Peyer's patch (tissue), 4 donors: ENCODE data around the gene SYNGAP1.

Experiments used
- POLR2A ChIP-seq, 2 donors: fragments of 450-650 bp; IDR thresholded peaks; one replicate each; pipeline ENCODE4 v1.5.1; 2017; ENCODE audit warnings: antibody characterized with exemption in 2 of 2, mild to moderate bottlenecking in 2 of 2, moderate library complexity in 2 of 2
- TF ChIP-seq, protein P1 (sequence below), 6 experiments: fragments of 450-650 bp in 4 of 6; fragments of 200-600 bp in 2 of 6; sonication (generic) in 1 of 6; IDR thresholded peaks; one replicate each; pipeline ENCODE4 v1.5.1; 2017 to 2019; ENCODE audit warnings: antibody characterized with exemption in 6 of 6, mild to moderate bottlenecking in 3 of 6, moderate library complexity in 1 of 6

DNA sequence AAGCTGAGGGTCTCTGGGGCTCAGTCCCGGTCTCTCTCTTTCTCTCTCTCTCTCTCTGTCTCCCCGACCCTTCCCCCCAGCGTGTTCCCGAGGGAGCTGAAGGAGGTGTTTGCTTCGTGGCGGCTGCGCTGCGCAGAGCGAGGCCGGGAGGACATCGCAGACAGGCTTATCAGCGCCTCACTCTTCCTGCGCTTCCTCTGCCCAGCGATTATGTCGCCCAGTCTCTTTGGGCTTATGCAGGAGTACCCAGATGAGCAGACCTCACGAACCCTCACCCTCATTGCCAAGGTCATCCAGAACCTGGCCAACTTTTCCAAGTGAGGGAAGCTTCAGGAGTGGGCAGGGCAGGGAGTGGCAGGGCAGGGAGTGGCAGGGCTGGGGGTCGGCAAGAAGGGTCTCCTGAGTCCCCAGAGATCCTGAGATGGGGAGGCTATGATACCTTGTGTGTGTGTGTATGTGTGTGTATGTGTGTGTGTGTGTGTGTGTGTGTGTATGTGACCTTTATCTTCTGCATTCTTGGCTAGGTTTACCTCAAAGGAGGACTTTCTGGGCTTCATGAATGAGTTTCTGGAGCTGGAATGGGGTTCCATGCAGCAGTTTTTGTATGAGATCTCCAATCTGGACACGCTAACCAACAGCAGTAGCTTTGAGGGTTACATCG is 20.9 kb downstream of the SYNGAP1 start:
- TF ChIP-seq, protein P1, sequence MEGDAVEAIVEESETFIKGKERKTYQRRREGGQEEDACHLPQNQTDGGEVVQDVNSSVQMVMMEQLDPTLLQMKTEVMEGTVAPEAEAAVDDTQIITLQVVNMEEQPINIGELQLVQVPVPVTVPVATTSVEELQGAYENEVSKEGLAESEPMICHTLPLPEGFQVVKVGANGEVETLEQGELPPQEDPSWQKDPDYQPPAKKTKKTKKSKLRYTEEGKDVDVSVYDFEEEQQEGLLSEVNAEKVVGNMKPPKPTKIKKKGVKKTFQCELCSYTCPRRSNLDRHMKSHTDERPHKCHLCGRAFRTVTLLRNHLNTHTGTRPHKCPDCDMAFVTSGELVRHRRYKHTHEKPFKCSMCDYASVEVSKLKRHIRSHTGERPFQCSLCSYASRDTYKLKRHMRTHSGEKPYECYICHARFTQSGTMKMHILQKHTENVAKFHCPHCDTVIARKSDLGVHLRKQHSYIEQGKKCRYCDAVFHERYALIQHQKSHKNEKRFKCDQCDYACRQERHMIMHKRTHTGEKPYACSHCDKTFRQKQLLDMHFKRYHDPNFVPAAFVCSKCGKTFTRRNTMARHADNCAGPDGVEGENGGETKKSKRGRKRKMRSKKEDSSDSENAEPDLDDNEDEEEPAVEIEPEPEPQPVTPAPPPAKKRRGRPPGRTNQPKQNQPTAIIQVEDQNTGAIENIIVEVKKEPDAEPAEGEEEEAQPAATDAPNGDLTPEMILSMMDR (IDR thresholded peaks at IDR 0.05) = no peak
- no peak for TF ChIP-seq POLR2A (IDR thresholded peaks at IDR 0.05)
